Activated naive CD4-positive, alpha-beta T cell treated with Interleukin-2 at 50 U/mL for 16 hours (primary cell): Measurements from ENCODE around the gene MTARC2.
A peak's percentile ranks its signal among the peaks of the same experiment; 100 is the strongest.

Source experiments
- DNase-seq: peaks from one replicate; pipeline ENCODE4 v3.0.0-alpha.2; 2020

MTARC2 gene

GRCh38 chr1:220807726-220808125, 59.6 kb downstream of the MTARC2 start:
- DNase-seq = no peak

DNA sequence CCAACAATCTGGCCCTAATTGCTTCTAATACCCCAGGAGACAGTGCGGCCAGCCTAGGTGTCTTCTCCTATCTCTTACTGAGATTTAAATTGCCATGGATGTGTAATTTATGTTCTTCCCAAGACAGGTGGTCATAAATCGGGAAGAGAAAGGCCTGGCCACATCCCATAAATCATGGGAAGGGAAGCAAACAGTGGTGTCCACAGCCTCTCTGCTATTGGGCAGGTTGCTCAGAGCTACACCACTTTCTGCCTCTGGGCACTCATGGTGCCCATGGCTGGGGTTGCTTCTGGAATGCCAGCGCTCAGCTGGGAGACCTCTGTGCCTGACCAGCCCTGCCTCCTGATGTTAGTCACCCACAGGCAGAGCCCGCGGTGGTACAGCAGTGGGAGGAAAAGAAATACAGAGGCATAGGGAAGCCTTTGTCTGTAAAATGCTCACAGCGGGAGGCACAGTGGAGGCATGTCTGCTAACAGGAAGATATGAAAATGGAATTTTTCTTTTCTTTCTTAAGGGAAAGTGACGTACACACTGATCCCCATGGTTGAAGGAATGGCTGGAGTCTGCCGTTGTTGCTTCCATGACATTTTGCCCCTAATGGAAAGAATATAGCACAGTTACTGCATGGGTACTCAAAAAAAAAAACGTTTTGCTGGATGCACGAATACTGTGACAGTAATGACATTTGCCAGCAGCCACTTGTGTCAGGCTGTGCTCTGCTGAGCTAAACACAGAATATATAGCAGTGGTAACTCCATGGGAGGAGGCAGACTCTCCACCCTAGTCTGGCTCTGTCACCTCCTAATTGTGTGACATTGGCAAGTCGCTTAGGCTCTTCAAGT, 60.4 kb downstream of the MTARC2 start:
- DNase-seq = no peak

GRCh38 chr1:220809187-220809550, 61.0 kb downstream of the MTARC2 start:
- DNase-seq = no peak

GRCh38 chr1:220809704-220810103, 61.6 kb downstream of the MTARC2 start:
- no peak for DNase-seq

- peak; percentile 70 for DNase-seq
These were observed 62.1 kb downstream of the MTARC2 start for GRCh38 chr1:220810179-220810653.

DNA sequence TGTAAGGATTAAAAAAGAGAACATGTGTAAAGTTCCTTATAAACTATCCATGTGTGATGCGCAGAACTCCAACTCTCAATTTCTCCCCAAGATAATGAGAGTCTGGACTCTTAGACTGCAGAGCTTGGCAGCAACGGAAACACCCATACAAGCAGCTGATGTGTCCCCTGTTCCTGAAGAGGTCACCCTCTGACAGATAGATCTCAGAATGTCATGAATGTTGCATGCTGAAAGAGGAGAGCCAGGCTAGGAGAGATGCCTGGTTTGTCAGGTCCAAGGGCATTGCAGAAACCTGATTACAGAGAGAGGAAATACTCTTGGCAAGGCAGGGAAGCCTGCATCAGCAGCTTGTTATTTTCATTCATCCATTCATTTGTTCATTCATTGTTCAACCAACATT, 62.8 kb downstream of the MTARC2 start:
- DNase-seq = no peak

- no peak for DNase-seq
These were observed 63.6 kb downstream of the MTARC2 start for GRCh38 chr1:220811695-220812094.

DNA sequence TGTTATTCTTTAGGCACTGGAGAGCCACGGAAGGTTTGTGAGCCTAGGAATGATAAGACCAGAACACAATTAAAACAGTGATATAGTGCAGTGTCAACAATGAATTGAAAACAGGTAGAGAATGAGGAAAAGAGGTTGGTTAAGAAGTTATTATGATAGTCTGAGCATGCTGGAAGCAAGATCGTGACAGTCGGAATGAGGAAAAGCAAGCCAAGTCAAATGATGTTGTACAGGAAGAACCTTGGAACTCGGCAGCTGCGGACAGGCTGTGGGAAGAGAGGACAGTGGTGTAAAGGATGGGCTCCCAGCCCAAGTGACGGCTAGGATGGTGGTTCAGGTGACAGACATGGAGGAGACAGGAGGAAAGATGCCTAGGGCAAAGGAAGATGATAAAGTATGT, 64.2 kb downstream of the MTARC2 start:
- no peak for DNase-seq

GRCh38 chr1:220813013-220813412, 64.9 kb downstream of the MTARC2 start:
- DNase-seq = no peak

- DNase-seq = no peak
These were observed 67.3 kb downstream of the MTARC2 start for GRCh38 chr1:220815409-220815808.

GRCh38 chr1:220817907-220818306, 69.8 kb downstream of the MTARC2 start:
- DNase-seq = no peak

DNA sequence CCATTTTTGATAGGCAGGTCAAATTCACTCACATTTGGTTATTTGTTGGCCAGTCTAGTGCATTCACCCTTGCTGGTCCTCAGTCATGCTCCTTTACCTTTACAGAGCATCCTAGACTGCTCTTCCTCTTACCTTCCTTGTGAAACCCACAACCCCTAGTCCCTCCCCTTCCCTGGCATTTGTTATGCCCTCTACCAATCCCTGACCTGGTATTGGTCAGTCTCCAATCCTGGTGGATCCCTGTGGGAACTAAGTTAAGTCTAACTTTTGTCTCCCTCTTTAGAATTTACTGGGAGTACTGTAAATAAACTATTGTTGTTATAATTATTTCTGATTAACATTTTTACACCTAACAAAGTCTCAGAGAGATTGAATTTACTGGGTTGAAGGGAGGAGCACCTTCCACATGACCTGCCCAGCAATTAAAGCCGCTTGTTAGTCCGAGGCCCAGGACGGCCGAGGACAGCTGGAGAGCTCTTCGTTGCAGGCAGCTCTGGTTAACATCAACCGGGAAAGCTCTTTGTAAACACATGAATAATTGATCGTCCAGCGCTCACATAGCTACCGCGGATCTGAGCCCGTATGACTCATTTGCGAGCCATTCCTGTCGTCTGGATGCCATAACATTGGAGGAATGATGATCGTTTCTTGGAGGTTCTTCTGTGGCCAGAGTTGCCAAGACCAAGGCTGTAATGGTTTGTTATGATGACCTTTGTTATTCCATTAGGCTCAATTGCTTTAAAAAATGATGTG, 70.5 kb downstream of the MTARC2 start:
- DNase-seq = no peak

- no peak for DNase-seq
These were observed 71.4 kb downstream of the MTARC2 start for GRCh38 chr1:220819467-220820026.

GRCh38 chr1:220824031-220824989, 76.2 kb downstream of the MTARC2 start:
- no peak for DNase-seq

- no peak for DNase-seq
These were observed 77.9 kb downstream of the MTARC2 start for GRCh38 chr1:220825819-220826551.

- no peak for DNase-seq
These were observed 78.6 kb downstream of the MTARC2 start for GRCh38 chr1:220826729-220827128.

DNA sequence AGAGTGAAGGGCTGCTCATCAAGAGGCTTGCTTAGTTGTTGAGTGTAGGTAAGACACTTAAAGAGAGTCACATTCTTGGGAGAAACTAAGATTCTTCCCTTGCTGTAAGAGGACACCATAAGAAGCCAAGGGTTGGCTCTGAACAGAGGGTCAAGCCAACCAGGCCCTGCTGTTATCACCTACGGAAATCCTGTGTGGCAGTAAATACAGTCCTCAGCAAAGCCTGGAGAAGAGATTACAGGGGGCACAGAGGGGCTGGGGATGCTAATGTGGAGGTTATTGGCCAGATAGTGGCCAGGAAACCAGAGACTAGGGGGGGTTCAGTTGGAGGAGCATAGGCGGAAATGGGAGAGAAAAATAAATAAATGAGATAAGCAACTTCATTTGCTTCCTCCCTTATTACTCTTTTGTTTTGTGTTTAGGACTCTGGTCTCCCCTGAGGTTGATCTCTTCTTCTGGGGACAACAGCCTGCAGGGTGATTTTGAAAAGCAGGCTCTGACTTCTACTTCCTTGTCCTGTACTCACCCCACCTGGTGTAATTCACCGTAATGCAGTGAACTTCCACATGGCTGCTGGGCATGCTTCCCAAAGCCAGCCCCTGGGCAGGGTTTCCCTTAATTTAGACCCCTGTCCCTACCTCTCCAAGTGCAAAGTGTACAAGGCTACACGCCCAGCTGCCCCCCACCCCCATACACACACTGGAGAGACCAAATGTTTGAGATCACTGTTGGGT, 79.5 kb downstream of the MTARC2 start:
- no peak for DNase-seq

- DNase-seq = no peak
These were observed 80.0 kb downstream of the MTARC2 start for GRCh38 chr1:220828179-220828490.

DNA sequence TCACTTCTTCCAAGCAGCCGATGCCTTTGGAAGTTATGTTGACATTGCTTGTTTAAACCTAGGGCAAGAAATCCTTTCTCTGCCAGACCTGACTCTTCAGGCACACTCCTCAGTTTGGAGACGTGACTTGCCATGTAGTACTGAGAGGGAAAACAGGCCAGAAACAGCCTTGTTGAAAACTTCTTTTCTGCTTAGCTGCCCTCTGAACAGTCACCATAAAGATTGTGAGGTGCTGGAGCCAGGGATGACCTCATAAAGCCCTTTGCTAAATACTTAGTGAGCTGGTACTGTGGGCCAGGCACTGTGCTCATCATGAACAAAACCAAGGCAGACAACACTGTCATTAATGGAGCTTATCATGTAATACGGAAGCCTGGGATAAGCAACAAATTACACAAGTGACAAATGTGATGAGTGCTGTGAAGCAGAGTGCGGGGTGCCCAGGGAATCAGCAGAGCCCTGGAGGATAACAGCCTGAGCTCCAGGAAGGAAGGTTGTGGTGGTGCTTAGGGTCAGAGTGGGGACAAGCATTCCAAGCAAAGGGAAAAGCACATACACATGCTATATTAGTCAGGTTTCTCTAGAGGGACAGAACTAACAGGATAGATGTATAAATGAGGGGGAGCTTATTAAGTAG, 80.9 kb downstream of the MTARC2 start:
- DNase-seq = no peak

- DNase-seq = no peak
These were observed 85.3 kb downstream of the MTARC2 start for GRCh38 chr1:220833436-220833835.
